Endothelial cell of umbilical vein (primary cell): ENCODE data around the gene RASD1. TPM values are rescaled to one million over a fixed set of nuclear protein-coding genes. Genes with fewer than 3 reads are reported as not detected.
A peak's percentile ranks its signal among the peaks of the same experiment; 100 is the strongest.

Experiments used
- BruUV-seq: library from RNA; stranded (reverse); fragments of 400-500 nt; replicated peaks from 2 replicates; lab custom pipeline; 2021; lab: Mats Ljungman, UMichigan
- CTCF ChIA-PET: fragments of 300-600, 350-600 bp; sonication (Branson Sonifier 250); formaldehyde crosslinking; loops from one replicate; lab custom pipeline; 2021; ENCODE audit warnings: antibody characterized with exemption, inconsistent platforms; lab: Charles Lee
- POLR2A ChIA-PET: fragments of 300-600, 350-600 bp; sonication (Branson Sonifier 250); formaldehyde crosslinking; loops from one replicate; lab custom pipeline; 2021; ENCODE audit warnings: antibody characterized with exemption, inconsistent platforms; lab: Charles Lee
- DNase-seq: peaks from one replicate; pipeline ENCODE4 v3.0.0-alpha.2; 2011; ENCODE audit warnings: low read depth, low spot score
- FAIRE-seq: peaks from 2 replicates; lab custom pipeline; 2011; peaks lifted over from hg19 to GRCh38; lab: Jason Lieb, UNC
- H2AFZ ChIP-seq: 2 replicates; pipeline ENCODE4 v1.6.0; 2012; ENCODE audit warnings: low read depth, low read length, control low read depth, inconsistent platforms
- H3K27ac ChIP-seq: 2 replicates; pipeline ENCODE4 v1.5.1; 2011; ENCODE audit warnings: low read depth, mild to moderate bottlenecking, control low read depth, low read length, moderate library complexity; ENCODE audit not compliant: insufficient read depth
- H3K27me3 ChIP-seq, 2 experiments: 2 replicates each; pipeline versions ENCODE4 v1.6.0 to v1.6.1; 2011; ENCODE audit warnings: low read length in 2 of 2, mixed read lengths in 1 of 2; ENCODE audit not compliant: control insufficient read depth in 2 of 2, insufficient read depth in 2 of 2
- H3K36me3 ChIP-seq, 2 experiments: 2 replicates in 1 of 2; 3 replicates in 1 of 2; pipeline ENCODE4 v1.5.1; 2011; ENCODE audit warnings: low read length in 2 of 2, mild to moderate bottlenecking in 1 of 2, moderate library complexity in 1 of 2; ENCODE audit not compliant: control insufficient read depth in 2 of 2, insufficient read depth in 2 of 2; ENCODE audit errors: extremely low read depth in 1 of 2
- H3K4me1 ChIP-seq: 3 replicates; pipeline ENCODE4 v1.5.1; 2011; ENCODE audit warnings: mild to moderate bottlenecking, low read length; ENCODE audit not compliant: control insufficient read depth, insufficient read depth; ENCODE audit errors: extremely low read depth
- H3K4me2 ChIP-seq: 2 replicates; pipeline ENCODE4 v1.6.1; 2011; ENCODE audit warnings: low read length, control low read depth, mixed read lengths; ENCODE audit not compliant: insufficient read depth
- H3K4me3 ChIP-seq, 3 experiments: fragments of 200-600 bp in 1 of 3; sonication (generic), shearing (Covaris generic) in 1 of 3; replicated peaks in 1 of 3; 2 replicates each; pipeline ENCODE4 v1.5.1; 2011 to 2016; ENCODE audit warnings: control low read depth in 3 of 3, low read length in 3 of 3, mild to moderate bottlenecking in 2 of 3, inconsistent platforms in 1 of 3, low read depth in 1 of 3, moderate library complexity in 1 of 3; ENCODE audit not compliant: insufficient read depth in 1 of 3
- H3K79me2 ChIP-seq: 2 replicates; pipeline ENCODE4 v1.6.0; 2012; ENCODE audit warnings: low read length, inconsistent platforms; ENCODE audit not compliant: control insufficient read depth, insufficient read depth
- H3K9ac ChIP-seq: replicated peaks from 2 replicates; pipeline ENCODE3; 2011; ENCODE audit warnings: low read length, control low read depth; ENCODE audit not compliant: insufficient read depth; ENCODE audit errors: extremely low read depth
- H3K9me1 ChIP-seq: replicated peaks from 3 replicates; pipeline ENCODE4 v1.6.0; 2011; ENCODE audit warnings: mild to moderate bottlenecking, low read length; ENCODE audit not compliant: control insufficient read depth, insufficient read depth; ENCODE audit errors: extremely low read depth
- H3K9me3 ChIP-seq: replicated peaks from 2 replicates; pipeline ENCODE4 v1.5.1; 2012; ENCODE audit warnings: low read length, inconsistent platforms; ENCODE audit not compliant: control insufficient read depth, insufficient read depth
- H4K20me1 ChIP-seq: replicated peaks from 2 replicates; pipeline ENCODE3; 2011; ENCODE audit warnings: mild to moderate bottlenecking, low read length; ENCODE audit not compliant: control insufficient read depth, insufficient read depth; ENCODE audit errors: extremely low read depth
- EZH2 ChIP-seq: IDR thresholded peaks from 2 replicates; pipeline ENCODE4 v1.6.1; 2012; ENCODE audit warnings: borderline replicate concordance, low read depth, mild to moderate bottlenecking, moderate library complexity, low read length, inconsistent platforms; ENCODE audit not compliant: severe bottlenecking
- FOS ChIP-seq: IDR thresholded peaks from 2 replicates; pipeline ENCODE4 v1.6.1; 2011; ENCODE audit warnings: mild to moderate bottlenecking, low read length, moderate library complexity, borderline replicate concordance; ENCODE audit not compliant: insufficient read depth
- GATA2 ChIP-seq: IDR thresholded peaks from 2 replicates; pipeline ENCODE4 v1.7.0; 2011; ENCODE audit warnings: low read depth, mild to moderate bottlenecking, moderate library complexity, mixed read lengths, low read length; ENCODE audit not compliant: insufficient read length, insufficient read depth
- POLR2AphosphoS5 ChIP-seq: IDR thresholded peaks from 2 replicates; pipeline ENCODE4 v1.6.1; 2012; ENCODE audit warnings: low read depth, mild to moderate bottlenecking, control low read depth, low read length, moderate library complexity; ENCODE audit not compliant: insufficient read depth
- dilution Hi-C: fragments of 300-500 bp; cut with MboI; formaldehyde crosslinking; loops from one replicate; pipeline ENCODE4 v1.15.0; 2019; ENCODE audit warnings: low sequenced_read_pairs; ENCODE audit not compliant: extremely low pct_ligation_motif_present
- intact Hi-C: fragments of 100-400 bp; cut with micrococcal nuclease; formaldehyde crosslinking; loops from one replicate; pipeline ENCODE4 v1.10.0; 2022
- polyA plus RNA-seq, 4 experiments: library from polyadenylated mRNA; depleted of rRNA in 3 of 4; stranded (reverse) in 3 of 4; unstranded in 1 of 4; fragments of >200 nt; gene quantifications; 2 replicates each; pipeline versions ENCODE4 v1.2.1 to v1.2.3, GENCODE V29; 2011 to 2012; ENCODE audit warnings: missing spikeins in 1 of 4
- total RNA-seq: library from RNA; stranded (reverse); gene quantifications from 2 replicates; pipeline ENCODE4 v1.2.3, GENCODE V29; 2021
- TF ChIP-seq, protein P1 (sequence below), 2 donors: IDR thresholded peaks; 1 replicate in 1 of 2; 2 replicates in 1 of 2; pipeline ENCODE4 v1.5.1; 2011; ENCODE audit warnings: low read length in 2 of 2, mild to moderate bottlenecking in 2 of 2, moderate library complexity in 2 of 2, control low read depth in 1 of 2, inconsistent platforms in 1 of 2, low read depth in 1 of 2; ENCODE audit not compliant: insufficient read depth in 1 of 2; ENCODE audit errors: extremely low read depth in 1 of 2

Gene RASD1
- total and polyA plus RNA-seq, 2 donors (not counting 3 experiments of a cell fraction or from before 2014, with no cell fraction given) = 4.2 to 15.7 TPM

DNA sequence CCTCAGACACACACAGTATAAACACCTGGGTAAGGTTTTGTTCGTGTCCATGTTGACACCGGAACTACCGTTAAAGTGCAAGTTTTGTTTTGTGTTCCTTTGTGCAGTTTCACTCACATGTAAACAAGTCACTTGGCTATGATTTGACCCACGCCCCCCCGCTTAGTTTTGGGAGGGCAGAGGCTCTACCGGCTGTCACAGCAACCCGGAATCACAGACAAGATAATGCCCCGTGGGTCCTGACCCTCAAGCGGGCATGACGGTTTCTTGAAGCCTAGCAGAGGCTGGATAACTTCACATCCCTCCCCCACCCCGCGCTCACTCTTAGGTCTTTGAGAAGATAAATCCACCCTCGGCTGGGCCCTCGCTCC, 1.7 kb downstream of the RASD1 start:
- Histone ChIP-seq H2AFZ (peak overlapping the region; percentile 24), H3K27me3 (no peaks in the 10 kb centered on the region), H3K9me1 (no peaks in the 10 kb centered on the region), H3K27ac (no peak overlapping the region), H4K20me1 (no peaks in the 10 kb centered on the region), H3K9ac (peak overlapping the region; percentile 48), H3K4me3 (peak overlapping the region; percentile 15 to 53 (median 39)), H3K4me2 (peak overlapping the region; percentile 76), H3K36me3 (peaks cover 5 to 8% of the 10 kb centered on the region in 2 experiments), H3K79me2 (no peaks in the 10 kb centered on the region), H3K9me3 (no peaks in the 10 kb centered on the region), H3K4me1 (peaks cover 13% of the 10 kb centered on the region)
- CTCF ChIA-PET = interaction anchor here (0.6 to 0.8 kb wide), 2 partner anchors 112 to 147 kb away, joined by 3 to 4 read pairs; no protein-coding TSS in a partner anchor
- TF ChIP-seq POLR2AphosphoS5 (no peak), EZH2 (no peak), GATA2 (no peak), FOS (no peak)
- TF ChIP-seq, protein P1, sequence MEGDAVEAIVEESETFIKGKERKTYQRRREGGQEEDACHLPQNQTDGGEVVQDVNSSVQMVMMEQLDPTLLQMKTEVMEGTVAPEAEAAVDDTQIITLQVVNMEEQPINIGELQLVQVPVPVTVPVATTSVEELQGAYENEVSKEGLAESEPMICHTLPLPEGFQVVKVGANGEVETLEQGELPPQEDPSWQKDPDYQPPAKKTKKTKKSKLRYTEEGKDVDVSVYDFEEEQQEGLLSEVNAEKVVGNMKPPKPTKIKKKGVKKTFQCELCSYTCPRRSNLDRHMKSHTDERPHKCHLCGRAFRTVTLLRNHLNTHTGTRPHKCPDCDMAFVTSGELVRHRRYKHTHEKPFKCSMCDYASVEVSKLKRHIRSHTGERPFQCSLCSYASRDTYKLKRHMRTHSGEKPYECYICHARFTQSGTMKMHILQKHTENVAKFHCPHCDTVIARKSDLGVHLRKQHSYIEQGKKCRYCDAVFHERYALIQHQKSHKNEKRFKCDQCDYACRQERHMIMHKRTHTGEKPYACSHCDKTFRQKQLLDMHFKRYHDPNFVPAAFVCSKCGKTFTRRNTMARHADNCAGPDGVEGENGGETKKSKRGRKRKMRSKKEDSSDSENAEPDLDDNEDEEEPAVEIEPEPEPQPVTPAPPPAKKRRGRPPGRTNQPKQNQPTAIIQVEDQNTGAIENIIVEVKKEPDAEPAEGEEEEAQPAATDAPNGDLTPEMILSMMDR (IDR thresholded peaks at IDR 0.05; ENCODE audit: extremely low read depth in 1 of 2, insufficient read depth in 1 of 2, low read depth in 1 of 2, low read length in 2 of 2) = no peak
- BruUV-seq = no TSS peak
- intact Hi-C loops = loop anchor here (1.0 to 10.0 kb wide), 2 partner anchors 18 to 420 kb away; partner anchors contain the start of gene MED9
- dilution Hi-C loops = no loop called here
- POLR2A ChIA-PET = interaction anchor here (2.7 kb wide), 1 partner anchor 48 kb away, joined by 9 read pairs; no protein-coding TSS in a partner anchor
- FAIRE-seq (peak; percentile 87), DNase-seq (peak; percentile 20)
